Hematopoietic multipotent progenitor cell (in vitro differentiated cells): Measurements from ENCODE around the gene SLC8A1. TPM values are rescaled to one million over a fixed set of nuclear protein-coding genes. Genes with fewer than 3 reads are reported as not detected.

Source experiments
- DNase-seq, 3 donors: peaks; one replicate each; pipeline ENCODE4 v3.0.0-alpha.2; 2011 to 2015; ENCODE audit warnings: low read depth in 2 of 3, low spot score in 2 of 3
- total RNA-seq: library from RNA; depleted of rRNA; stranded (reverse); fragments of >200 nt; gene quantifications from one replicate; pipeline ENCODE4 v1.2.3, GENCODE V29; 2012

SLC8A1 gene
- 1.6 TPM for total RNA-seq

DNA sequence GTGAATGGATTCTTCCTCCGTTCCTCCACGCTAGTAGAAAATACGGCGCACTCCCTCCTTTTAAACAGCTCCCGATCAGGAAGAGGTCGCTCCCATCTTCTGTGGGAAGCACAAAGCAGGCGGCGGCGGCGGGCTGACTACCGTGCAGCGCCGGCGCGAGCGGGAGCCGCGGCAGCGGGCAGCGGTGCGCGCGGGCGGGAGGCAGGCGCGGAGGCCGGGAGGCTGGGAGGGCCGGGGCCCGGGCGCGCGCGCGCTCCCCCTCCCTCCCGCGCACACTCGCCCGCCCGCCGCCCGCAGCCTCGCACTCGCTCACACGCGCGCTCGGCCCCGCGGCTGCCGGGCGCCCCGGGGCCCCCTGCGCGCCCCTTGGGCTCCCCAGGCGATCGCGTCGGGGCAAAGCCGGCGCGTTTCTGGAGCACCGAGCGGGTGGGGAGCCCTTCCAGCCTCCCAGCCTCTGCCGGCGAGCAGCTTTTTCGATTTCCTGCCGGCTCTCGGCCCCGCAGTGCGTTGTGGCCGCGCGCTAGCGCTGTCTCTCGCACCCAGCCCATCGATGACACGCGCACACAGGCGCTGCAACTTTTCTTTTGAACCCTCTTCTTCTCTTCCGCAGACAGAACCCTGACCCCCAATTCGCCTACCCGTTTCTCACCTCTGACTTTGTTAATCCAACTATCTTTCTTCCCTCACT lies at the start of gene SLC8A1:
Gene SLC8A1, minus strand, starts transcription at position 173 of the 688 bp plus-strand sequence.
- peak in 1 of 3 donors; percentile 28 for DNase-seq

DNA sequence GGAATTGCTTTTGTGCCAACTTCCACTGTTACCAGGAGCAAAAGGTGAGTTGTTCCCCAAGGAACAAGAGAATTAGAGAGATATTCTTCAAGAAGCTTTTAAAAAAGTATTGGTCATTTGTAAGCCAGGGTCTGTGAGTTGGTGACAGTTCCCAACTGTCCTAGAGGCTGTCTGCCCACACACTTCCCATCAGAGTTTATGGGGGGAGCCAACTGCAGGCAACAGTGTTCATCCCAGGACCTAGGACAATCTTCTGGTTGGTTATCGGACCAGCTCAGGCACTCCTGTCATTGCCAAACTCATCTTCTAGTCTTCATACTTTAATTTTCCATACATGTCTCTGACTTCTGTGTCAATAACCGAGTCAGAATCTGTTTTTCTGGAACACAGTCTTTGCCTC lies 47.5 kb upstream of the SLC8A1 start:
- no peak for DNase-seq

DNA sequence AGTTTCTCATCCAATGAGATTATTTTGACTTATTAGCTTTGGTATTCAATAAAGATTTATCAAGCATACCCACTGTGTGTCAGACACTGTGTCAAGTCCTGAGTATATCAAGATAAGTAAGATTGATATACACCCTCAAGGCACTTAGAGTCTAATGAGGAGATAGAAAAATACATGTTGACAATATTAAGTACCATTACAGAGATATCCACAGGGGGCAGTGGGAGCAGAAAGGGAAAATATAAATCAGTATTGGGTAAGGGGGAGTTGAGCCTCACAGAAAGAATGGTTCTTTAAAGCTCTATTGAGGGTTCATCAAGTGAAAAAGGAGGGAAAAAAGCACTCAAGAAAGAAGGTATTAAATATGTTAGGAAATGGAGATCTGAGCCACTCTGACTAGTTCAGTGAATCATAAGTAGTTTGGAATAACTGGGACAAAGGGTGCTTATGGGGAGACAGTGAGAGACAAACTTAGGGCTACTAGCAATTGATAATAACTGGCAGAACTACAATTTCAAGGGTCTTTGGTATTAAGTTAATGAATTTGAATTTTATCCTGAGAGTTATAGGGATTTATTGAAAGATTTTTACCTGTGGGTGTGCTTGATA lies 45.5 kb upstream of the SLC8A1 start:
- DNase-seq = no peak

DNA sequence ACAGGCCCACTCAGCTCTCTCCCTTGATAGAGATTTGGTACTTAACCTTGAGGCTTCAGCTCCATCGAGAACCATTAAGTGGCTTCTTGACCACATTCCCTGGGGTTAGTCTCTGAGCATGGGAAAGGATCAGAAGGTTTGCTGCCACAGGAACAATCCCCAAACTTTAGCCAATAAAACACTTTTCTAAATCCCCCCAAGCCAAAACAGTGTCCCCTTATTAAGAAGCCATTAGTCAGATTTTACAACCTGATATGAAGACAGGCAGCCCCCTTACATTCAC lies 37.7 kb upstream of the SLC8A1 start:
- no peak for DNase-seq

DNA sequence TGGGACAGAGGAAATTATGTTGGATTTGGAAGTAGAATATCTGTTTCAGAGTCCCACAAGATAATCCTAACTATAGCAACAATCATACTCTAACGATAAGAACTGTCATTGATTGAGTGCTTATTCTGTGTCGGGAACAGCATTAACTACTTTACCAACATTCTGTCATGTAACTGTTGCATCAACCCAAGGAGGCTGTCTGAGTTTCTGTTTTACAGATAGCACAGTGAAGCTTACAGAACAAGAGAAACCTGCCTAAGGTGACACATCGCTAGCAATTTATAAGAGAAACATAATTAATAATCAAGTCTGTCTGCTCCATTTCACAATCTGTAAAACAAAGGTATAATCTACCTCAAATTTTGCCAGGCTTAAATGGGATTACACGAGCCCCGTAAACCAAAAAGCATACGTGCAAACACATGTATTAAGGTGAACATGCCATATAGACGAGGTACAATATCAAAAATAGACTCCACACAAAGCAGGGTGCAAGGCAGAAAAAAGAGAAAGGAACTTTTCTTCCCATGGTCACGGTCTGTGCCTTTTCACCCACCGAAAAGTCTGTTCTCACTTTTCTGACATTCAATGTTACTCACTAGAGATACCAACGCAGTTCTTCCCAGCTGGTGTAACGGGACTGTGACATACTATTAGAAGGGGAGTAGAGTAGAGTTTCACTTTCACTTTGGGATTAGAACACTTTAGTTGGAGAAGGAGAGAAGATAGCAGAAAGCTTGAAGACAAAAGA lies 37.2 kb upstream of the SLC8A1 start:
- DNase-seq = peak in 2 of 3 donors; percentile 33 to 63

DNA sequence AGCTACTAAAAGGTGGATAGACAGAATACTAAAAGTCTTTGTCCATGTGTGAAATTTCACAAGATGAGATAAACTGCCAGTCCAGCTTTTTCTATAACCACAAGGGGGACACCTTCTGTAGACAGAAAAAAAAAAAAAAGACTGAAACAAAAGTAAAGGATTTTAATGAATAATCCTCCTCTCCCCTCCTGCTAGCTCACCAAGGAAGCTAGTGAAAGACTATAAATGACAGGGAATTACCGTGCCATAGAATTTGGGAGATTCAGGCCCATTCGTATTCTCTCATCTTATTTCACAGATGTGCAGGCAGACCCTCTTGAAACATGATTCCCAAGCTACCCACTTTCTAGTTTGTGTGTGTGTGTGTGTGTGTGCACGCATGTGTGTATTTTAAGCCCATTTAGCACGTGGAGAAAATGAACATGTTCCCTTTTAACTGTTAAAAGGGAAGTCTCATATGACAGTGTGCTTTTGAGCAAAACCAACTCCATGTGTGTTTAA lies 36.3 kb upstream of the SLC8A1 start:
- peak in 2 of 3 donors; percentile 26 to 48 for DNase-seq

DNA sequence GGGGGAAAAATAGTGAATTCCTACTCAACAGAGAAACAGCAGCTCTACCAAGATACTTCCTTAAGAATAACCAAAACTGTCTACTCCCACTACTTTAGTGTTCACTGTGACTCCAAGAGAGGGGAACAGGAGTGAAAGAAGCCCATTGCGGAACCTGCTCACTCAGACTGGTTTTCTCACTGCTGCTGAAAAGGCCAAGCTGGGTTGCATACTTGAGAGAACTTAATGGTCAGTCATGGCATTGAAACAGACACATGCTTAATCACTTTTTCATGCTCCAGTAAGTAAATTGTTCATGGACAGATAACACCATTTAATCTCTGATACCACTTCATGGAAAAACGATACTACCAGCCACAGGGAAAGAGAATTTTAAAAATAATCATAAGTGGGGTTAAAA lies 35.7 kb upstream of the SLC8A1 start:
- no peak for DNase-seq

DNA sequence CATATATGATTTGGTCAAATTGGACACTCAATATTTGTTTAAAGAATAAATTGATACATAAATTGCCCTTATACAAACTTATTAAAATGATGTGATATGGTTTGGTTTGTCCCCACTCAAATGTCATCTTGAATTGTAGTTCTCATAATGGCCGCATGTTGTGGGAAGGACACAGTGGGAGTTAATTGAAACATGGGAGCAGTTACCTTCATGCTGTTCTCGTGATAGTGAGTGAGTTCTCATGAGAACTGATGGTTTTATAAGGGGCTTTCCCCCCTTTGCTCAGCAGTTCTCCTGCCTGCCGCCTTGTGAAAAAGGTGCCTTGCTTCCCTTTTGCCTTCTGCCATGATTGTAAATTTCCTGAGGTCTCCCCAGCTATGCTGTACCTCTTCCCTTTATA lies 34.0 kb upstream of the SLC8A1 start:
- no peak for DNase-seq

DNA sequence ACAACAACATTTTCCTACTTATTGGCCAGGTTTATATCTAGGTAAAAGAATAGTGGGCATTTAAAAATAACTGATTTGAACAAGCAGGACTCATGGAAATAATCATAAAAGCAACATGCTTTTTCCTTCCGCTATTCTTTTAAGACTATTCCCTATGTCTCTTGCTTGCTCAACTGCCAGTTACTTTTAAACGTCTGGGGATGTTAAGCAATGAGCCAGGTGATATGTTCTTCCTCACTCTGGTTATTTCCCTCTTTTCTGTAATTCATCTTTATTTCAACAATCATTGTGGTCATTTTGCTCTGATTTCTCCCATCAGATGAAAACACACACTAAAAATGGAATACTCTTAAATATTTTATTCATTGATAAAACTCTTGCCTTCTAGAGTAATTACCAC lies 33.4 kb upstream of the SLC8A1 start:
- no peak for DNase-seq

DNA sequence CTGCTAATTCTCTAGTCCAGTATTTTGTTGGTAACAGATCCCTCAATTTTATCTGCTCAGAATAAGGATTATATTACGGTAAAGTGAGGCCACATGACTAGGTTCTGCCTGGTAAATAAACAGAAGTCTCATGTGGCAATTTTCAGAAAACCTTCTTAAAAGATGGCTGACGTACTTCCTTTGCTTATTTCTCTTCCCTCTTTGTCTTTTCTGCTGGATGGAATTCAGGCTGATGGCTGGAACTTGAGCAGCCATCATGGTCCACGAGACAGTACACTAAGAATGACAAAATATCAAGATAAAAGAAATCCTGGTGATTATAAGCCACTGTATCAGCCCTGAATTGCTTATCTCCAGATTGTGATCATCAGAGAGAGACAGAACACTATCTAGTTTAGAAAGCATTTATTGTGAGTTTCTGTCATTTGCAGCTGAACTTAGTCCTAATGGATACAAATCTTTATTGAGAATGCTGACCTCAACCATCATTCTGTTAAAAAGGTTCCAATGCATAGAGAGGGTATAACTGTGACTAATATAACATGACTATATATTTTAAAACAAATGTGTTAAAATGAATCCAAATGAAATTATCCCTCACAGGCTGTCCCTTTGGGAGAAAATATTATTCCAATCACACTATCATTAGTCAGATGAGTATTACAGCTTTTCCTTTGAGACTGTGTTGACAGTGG lies 31.8 kb upstream of the SLC8A1 start:
- no peak for DNase-seq

DNA sequence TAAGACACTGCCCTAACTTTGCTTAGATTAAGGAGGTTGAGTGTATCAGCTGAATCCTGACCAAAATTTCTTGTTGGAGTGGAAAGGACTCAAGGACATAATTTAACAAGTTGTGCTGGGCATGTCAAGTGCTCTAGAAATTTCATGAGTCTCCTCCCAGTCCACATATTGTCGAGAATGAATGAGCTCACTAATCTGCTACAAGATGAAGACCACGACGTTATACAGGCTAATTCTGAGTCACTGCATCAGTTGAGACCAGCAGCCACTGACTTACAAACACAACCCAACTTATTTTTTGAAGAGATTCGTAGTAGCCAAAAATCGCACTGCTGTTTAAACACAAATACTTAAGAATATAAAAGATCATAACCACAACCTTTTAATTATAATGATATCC lies 28.7 kb upstream of the SLC8A1 start:
- DNase-seq = no peak

DNA sequence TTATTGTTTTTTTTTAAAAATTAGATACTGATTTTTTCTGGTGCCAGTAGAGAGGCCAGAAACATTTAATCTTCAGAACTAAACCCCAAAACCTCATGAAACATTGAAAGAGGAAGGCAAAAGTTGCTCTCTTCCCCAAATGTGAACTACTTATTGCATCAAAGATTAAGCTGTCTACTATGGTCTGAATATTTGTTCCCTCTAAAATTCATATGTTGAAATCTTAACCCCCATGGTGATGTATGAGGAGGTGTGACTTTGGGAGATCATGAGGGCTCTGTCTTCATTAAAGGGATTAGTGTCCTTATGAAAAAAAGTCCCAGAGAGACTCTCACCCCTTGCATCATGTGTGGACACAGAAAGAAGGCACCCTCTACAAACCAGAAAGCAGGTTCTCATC lies 28.2 kb upstream of the SLC8A1 start:
- no peak for DNase-seq

DNA sequence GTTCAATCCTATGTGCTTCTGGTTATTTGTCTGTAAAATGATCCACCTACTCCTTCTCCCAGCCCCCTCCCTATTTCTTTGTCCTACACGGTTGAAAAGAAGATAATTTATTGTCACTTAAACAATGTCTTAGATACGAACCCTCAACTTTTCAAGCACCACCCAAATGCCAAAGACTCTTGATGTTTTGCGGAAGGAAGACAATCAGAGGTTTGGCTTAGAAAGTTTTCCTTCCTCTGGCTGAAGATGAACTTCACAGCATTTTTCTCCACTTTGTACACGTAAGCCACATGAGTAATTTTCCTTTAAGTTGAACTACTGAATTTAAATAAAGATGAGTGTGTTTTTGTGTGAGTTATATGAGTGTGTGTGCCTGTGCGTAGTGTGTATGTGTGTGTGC lies 25.5 kb upstream of the SLC8A1 start:
- no peak for DNase-seq

DNA sequence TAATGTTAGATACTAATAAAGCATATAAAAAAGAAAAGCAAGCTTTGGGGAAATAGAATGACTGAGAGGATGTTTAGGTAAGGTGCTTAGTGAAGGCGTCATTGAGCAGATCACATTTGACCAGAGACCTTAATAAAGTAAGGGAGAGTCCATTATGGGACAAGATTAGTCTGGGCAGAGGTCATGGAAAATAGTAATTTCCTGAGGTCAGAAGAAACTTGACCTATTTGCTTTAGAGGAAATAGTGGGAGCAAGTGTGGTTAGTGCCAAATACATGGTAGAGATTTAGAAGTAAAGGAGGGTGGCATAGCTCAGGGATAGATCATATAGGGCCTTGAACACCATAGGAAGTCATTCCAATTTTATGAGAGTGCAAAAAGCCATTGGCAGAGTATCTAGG lies 24.5 kb upstream of the SLC8A1 start:
- no peak for DNase-seq

DNA sequence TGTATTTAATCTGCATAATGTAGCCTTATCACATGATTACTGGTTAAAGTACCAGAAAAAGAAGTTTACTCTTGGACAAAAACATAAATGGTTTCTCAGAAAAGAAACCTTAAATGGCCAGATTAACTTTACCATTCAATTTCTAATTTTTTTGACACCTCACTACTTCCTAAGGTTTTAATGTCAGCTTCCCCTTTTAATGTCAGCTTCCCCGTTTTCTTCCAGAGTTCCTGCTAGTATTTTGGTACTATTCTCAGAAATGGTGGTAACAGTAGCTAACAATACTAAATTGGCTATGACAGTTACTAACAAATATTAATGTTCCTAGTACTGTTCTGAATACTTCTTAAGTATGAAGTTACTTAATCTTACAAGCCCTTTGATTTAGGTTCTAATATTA lies 22.4 kb upstream of the SLC8A1 start:
- no peak for DNase-seq

DNA sequence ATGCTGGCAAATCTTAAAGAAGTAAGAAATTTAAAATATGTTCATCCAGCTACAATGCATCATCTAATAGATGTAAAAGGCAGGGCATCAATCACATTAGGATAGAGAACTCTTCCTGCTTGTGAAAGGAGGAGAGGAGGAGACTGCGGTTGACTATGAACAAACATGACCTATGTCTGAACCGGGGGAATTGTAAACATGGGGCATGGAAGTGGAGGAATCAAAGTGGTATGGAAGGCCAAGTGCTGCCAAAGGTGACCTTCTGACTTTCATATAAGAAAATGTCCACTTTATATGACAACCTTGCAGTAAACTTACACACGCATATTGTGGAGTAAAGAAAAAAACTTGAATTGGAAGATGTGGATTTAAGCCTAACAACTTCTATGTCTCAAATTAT lies 20.0 kb upstream of the SLC8A1 start:
- no peak for DNase-seq

DNA sequence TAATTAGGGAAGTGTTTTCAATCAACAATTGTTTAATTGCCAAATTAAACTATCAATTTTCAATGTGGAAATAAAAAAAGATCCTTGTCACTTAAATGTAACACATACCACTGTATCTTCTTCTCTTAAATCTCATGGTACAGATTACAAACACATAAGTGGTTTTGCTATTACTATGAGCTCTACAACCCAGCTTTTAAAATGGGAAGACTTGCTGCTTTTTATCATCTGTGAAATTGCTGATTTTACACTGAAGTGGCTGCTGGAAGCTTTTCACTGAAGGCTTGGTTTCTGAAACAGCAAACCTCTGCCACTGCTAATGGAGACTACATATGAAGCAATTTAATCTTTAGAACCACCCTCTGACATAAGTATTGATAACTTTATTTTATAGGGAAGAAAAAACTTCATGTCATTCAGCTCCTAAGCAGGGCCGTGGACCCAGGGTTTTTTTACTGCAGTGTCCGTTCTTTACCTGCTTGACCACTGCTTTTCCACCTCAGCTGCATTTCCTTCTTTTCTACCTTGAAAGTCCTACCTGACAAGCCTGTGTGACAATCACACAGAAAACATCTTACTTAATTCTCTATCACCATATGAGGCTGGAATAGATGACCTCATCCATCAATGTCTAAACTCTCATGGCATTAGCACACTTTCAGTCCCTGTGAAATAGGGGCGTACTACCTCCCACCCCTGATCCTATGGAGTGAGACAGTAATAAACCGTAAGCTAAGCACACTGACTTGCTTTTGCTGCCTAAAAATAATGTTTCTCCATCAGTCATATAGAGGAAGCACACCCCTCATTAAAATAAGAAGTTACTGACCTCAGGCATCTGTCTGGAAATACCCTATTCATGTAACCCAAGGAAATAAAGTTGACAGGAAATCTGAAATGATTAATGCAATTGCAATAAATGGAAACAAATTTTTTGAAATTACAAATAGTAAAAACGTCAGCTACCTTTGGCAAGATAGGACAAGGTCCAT lies 19.2 kb upstream of the SLC8A1 start:
- peak in 1 of 3 donors; percentile 47 for DNase-seq

DNA sequence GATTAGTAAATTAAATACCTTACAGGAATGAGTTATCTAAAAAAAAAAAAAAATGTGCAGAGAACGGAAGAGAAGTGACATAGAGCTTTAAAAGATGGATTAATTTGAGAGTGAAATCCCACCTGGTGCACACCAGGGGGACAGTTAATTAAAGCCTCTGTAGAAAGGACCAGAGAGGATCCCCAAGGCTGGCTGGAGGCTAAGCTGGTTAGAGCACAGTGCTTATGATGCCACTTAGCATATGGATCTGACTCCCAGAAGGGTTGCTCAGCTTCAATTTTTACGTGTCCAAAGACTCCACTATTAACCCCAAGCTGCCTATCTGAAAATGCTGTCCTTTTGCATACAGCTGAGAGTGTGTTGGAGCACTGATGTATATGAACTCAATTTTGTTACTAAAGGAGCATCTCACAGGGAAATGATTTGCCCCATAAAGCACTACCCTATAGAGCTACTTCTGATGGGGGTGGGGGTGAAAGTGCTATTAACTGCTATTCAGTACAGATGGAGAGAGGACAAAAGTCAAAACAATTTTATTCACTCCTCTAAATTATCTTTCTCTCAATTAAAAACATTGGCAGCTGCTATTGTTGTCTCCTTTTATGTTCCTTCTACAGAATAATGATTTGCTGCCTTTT lies 15.2 kb upstream of the SLC8A1 start:
- DNase-seq = no peak

DNA sequence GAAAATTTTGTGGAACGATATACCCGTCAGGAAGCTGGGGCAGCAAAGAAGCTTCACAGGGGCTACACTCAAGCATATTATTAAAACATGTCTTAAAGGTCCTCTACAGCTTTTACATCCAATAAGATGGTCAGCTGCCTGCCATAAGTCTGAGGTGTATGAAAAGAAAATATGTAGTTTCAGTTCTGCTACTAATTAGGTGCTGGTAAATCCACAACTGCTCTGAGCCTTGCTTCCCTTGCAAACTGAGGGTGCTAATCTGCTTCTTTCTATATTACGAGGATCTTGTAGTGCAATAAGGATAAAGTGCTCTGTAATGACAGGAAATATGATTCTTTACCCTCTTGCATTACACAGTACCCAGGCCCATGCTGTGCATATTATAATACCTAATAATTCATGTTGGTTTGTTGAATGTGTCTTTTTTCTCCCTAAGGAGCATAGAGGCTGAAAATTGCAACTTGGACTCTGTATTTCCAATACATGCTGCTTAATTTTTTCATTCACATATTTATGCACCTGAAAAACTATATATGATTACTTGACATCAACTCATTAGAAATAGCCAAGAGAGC lies 14.5 kb upstream of the SLC8A1 start:
- DNase-seq = no peak
